ENCODE data around the gene HMG20A. TPM values are rescaled to one million over a fixed set of nuclear protein-coding genes. Genes with fewer than 3 reads are reported as not detected.

HMG20A gene
- polyA plus RNA-seq, 1 experiment, result 31.0 TPM

DNA sequence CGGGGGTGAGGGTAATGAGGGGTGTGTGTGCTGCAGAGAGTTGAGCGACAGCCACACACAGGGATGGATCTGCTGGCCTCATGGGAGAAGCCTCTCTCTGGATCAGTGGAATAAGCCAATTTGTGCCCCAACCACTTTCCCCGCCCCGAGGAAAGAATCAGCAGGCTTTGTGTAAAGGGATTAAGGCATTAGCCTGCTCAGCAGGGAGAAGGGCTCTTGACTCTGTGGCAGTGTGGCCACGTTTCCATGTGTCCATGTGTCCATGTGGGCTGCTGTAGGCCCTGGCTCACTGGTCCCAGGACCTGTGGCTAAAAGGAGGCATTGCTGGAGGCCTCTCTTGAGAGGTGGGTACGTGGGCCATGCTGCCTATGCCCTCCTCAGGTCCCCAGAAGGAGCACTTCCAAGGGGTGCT, 104.7 kb downstream of the HMG20A start:
- ChIA-PET POLR2A (no interaction called here), CTCF (interaction anchor here (0.8 to 1.6 kb wide), 2 partner anchors 15 to 18 kb away, joined by 3 to 4 read pairs; no protein-coding TSS in a partner anchor)
- Histone ChIP-seq H3K36me3 (ENCODE audit: control insufficient read depth, insufficient read depth, low read length) (no peaks in the 10 kb centered on the region), H3K27me3 (ENCODE audit: control insufficient read depth, insufficient read depth, low read length) (no peaks in the 10 kb centered on the region), H3K4me3 (ENCODE audit: low read depth, low read length) (no peak overlapping the region)
- DNase-seq (ENCODE audit: low read depth), result no peak
- no peak for TF ChIP-seq CTCF (IDR thresholded peaks at IDR 0.05; ENCODE audit: insufficient read depth, low read depth, low read length)

- ChIA-PET POLR2A (no interaction called here), CTCF (interaction anchor here (0.8 to 1.6 kb wide), 4 partner anchors 16 to 407 kb away, joined by 3 to 4 read pairs (median 3); no protein-coding TSS in a partner anchor)
- TF ChIP-seq CTCF (IDR thresholded peaks at IDR 0.05; ENCODE audit: insufficient read depth, low read depth, low read length), result no peak
- Histone ChIP-seq H3K27me3 (ENCODE audit: control insufficient read depth, insufficient read depth, low read length) (no peaks in the 10 kb centered on the region; the same call in 1 of the 2 replicates), H3K4me3 (ENCODE audit: low read depth, low read length) (no peak overlapping the region), H3K36me3 (ENCODE audit: control insufficient read depth, insufficient read depth, low read length) (no peaks in the 10 kb centered on the region)
- no peak for DNase-seq (ENCODE audit: low read depth)
These were observed 105.4 kb downstream of the HMG20A start for GRCh38 chr15:77525907-77526594.

DNA sequence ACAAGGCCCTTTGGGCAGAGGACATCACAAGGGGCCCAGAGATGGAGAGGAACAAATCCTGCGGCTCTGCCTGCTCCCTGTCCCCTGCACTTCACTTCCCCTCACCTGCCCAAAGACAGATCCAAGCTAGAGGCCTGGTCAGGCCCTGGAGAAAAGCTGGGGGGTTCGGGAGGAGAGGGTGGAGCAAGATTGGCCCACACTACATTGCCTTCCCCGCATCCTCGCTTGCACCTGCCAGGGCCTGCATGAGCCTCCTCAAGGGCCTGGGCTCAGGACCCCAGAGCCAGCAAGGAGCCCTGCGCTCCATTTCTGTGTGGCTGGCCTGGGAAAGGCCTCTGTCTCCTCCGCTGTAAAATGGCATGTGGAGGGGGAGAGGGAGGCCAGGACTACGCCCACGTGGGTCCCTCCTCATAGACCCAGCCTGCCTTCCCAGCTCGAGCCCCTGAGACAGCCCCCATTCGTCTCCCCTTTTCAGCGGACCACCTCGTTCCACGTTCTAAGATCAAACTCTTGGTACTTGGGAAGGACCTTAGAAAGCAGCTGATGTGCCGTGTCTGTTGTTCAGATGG, 106.0 kb downstream of the HMG20A start:
- Histone ChIP-seq H3K36me3 (ENCODE audit: control insufficient read depth, insufficient read depth, low read length) (no peaks in the 10 kb centered on the region), H3K4me3 (ENCODE audit: low read depth, low read length) (no peak overlapping the region), H3K27me3 (ENCODE audit: control insufficient read depth, insufficient read depth, low read length) (no peaks in the 10 kb centered on the region; the same call in none of the 2 replicates)
- CTCF ChIA-PET, result interaction anchor here (1.1 to 1.6 kb wide), 2 partner anchors 340 to 408 kb away, joined by 3 read pairs; no protein-coding TSS in a partner anchor
- no peak for DNase-seq (ENCODE audit: low read depth)
- TF ChIP-seq CTCF (IDR thresholded peaks at IDR 0.05; ENCODE audit: insufficient read depth, low read depth, low read length), result no peak
- POLR2A ChIA-PET, result no interaction called here

DNA sequence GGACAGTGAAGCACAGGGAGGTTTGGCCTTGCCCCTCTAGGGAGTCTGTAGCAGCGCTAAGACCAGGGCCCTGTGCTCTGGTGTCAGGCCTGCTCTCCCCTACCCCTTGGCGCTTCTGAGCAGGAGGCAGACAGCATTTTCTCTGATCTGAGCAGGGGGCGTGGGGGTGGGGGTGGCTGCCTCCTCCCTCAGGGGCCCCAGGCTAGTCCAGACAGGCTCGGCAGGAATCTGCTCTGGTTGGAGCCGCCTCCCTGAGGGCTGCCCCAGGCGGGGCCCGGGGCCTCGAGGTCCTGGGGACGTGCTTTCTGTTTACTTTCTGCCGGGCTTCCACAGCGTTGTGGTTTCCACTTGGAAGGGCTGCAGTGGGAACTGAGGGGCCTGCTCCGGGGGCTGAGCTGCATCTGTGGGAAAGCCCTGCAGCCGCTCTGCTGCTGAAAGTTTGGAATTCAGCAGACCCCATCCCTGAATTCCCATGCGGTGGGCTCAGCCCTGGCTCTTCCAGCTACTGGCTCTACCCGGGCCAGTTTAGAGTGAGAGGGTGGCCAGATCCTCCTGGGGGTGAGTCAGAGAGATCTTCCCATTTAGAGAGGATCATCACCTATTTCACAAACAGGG, 106.6 kb downstream of the HMG20A start:
- no peaks in the 10 kb centered on the region; the same call in none of the 2 replicates for H3K27me3 ChIP-seq (ENCODE audit: control insufficient read depth, insufficient read depth, low read length)
- ChIA-PET CTCF (interaction anchor here (1.0 to 2.3 kb wide), 3 partner anchors 11 to 408 kb away, joined by 3 to 10 read pairs (median 3); no protein-coding TSS in a partner anchor), POLR2A (no interaction called here)
- no peak for DNase-seq (ENCODE audit: low read depth)
- no peak for TF ChIP-seq CTCF (IDR thresholded peaks at IDR 0.05; ENCODE audit: insufficient read depth, low read depth, low read length)
- no peaks in the 10 kb centered on the region for H3K36me3 ChIP-seq (ENCODE audit: control insufficient read depth, insufficient read depth, low read length)
- no peak overlapping the region for H3K4me3 ChIP-seq (ENCODE audit: low read depth, low read length)

GRCh38 chr15:77527831-77528231, 107.1 kb downstream of the HMG20A start:
- CTCF ChIA-PET, result interaction anchor here (1.0 to 2.3 kb wide), 4 partner anchors 12 to 409 kb away, joined by 3 to 10 read pairs (median 4); no protein-coding TSS in a partner anchor
- peaks cover 1% of the 10 kb centered on the region for H3K27me3 ChIP-seq (ENCODE audit: control insufficient read depth, insufficient read depth, low read length)
- no peak for DNase-seq (ENCODE audit: low read depth)
- no peaks in the 10 kb centered on the region for H3K36me3 ChIP-seq (ENCODE audit: control insufficient read depth, insufficient read depth, low read length)
- POLR2A ChIA-PET, result no interaction called here
- no peak for TF ChIP-seq CTCF (IDR thresholded peaks at IDR 0.05; ENCODE audit: insufficient read depth, low read depth, low read length)
- H3K4me3 ChIP-seq (ENCODE audit: low read depth, low read length), result no peak overlapping the region
